H1 (cell line): Measurements from ENCODE around the gene FOLR1. TPM values are rescaled to one million over a fixed set of nuclear protein-coding genes. Genes with fewer than 3 reads are reported as not detected.

Experiments used
- CTCF ChIA-PET: fragments of 300-600 bp; sonication (Branson Sonifier 250); formaldehyde crosslinking; loops from one replicate; lab custom pipeline; 2021; ENCODE audit not compliant: partially characterized antibody; lab: Charles Lee
- POLR2A ChIA-PET: fragments of 300-600 bp; sonication (Branson Sonifier 250); formaldehyde crosslinking; loops from one replicate; lab custom pipeline; 2021; ENCODE audit warnings: inconsistent platforms; ENCODE audit not compliant: partially characterized antibody; lab: Charles Lee
- DNase-seq, 2 experiments: peaks; one replicate each; pipeline versions ENCODE4 v3.0.0 to v3.0.0-alpha.2; 2010 to 2022; ENCODE audit warnings: low spot score in 2 of 2, low read depth in 1 of 2, mixed read lengths in 1 of 2
- FAIRE-seq: peaks from 2 replicates; lab custom pipeline; 2011; peaks lifted over from hg19 to GRCh38; lab: Jason Lieb, UNC
- H2AFZ ChIP-seq: 2 replicates; pipeline ENCODE4 v1.8.1; 2012; ENCODE audit warnings: low read length, inconsistent platforms
- H2AK5ac ChIP-seq: 2 replicates; pipeline ENCODE4 v1.6.1; 2013; ENCODE audit warnings: low read depth, low read length
- H2BK120ac ChIP-seq: replicated peaks from 2 replicates; pipeline ENCODE3; 2013; ENCODE audit warnings: low read depth, low read length, inconsistent platforms
- H2BK12ac ChIP-seq: 2 replicates; pipeline ENCODE4 v1.6.1; 2013; ENCODE audit warnings: low read depth, low read length
- H2BK15ac ChIP-seq: 2 replicates; pipeline ENCODE4 v1.6.1; 2013; ENCODE audit warnings: low read length
- H2BK20ac ChIP-seq: 2 replicates; pipeline ENCODE4 v1.6.1; 2013; ENCODE audit warnings: low read length
- H2BK5ac ChIP-seq: 2 replicates; pipeline ENCODE4 v1.6.1; 2013; ENCODE audit warnings: low read depth, low read length
- H3K14ac ChIP-seq: 2 replicates; pipeline ENCODE4 v1.6.1; 2013; ENCODE audit warnings: inconsistent platforms; ENCODE audit not compliant: insufficient read length
- H3K18ac ChIP-seq: 2 replicates; pipeline ENCODE4 v1.6.1; 2013; ENCODE audit warnings: low read length; ENCODE audit errors: extremely low read depth
- H3K23ac ChIP-seq: 2 replicates; pipeline ENCODE4 v1.6.1; 2013; ENCODE audit warnings: inconsistent platforms; ENCODE audit not compliant: insufficient read length
- H3K23me2 ChIP-seq: 2 replicates; pipeline ENCODE4 v1.6.1; 2013; ENCODE audit warnings: low read depth, low read length
- H3K27ac ChIP-seq: 2 replicates; pipeline ENCODE4 v1.6.1; 2011; ENCODE audit warnings: low read depth, low read length, inconsistent platforms
- H3K27me3 ChIP-seq, 4 experiments: replicated peaks in 1 of 4; 1 replicate in 1 of 4; 2 replicates in 3 of 4; pipeline versions ENCODE4 v1.6.1 to v1.8.1; 2011 to 2013; ENCODE audit warnings: low read length in 3 of 4, mild to moderate bottlenecking in 3 of 4, inconsistent platforms in 2 of 4, mixed read lengths in 2 of 4, moderate library complexity in 1 of 4; ENCODE audit not compliant: control insufficient read depth in 3 of 4, insufficient read depth in 3 of 4; ENCODE audit errors: extremely low read depth in 1 of 4
- H3K36me3 ChIP-seq, 4 experiments: 2 replicates each; pipeline versions ENCODE4 v1.6.1 to v1.8.1; 2011 to 2013; ENCODE audit warnings: mild to moderate bottlenecking in 4 of 4, low read length in 3 of 4, moderate library complexity in 2 of 4, control low read depth in 1 of 4, inconsistent platforms in 1 of 4; ENCODE audit not compliant: insufficient read depth in 4 of 4, control insufficient read depth in 2 of 4
- H3K4ac ChIP-seq: replicated peaks from 2 replicates; pipeline ENCODE3; 2013; ENCODE audit warnings: low read length, low read depth, mixed read lengths, inconsistent platforms; ENCODE audit not compliant: insufficient read length
- H3K4me1 ChIP-seq, 4 experiments: replicated peaks in 1 of 4; 1 replicate in 1 of 4; 2 replicates in 3 of 4; pipeline versions ENCODE4 v1.6.1 to v1.8.1; 2011 to 2013; ENCODE audit warnings: low read length in 3 of 4, inconsistent platforms in 2 of 4, mixed read lengths in 1 of 4; ENCODE audit not compliant: insufficient read depth in 4 of 4, control insufficient read depth in 3 of 4
- H3K4me2 ChIP-seq, 2 experiments: 2 replicates each; pipeline versions ENCODE4 v1.6.1 to v1.8.1; 2011 to 2013; ENCODE audit warnings: low read depth in 2 of 2, low read length in 2 of 2, control low read depth in 1 of 2, inconsistent platforms in 1 of 2, mild to moderate bottlenecking in 1 of 2; ENCODE audit not compliant: insufficient read depth in 1 of 2
- H3K4me3 ChIP-seq, 4 experiments: fragments of 200-600, 300-600 bp in 1 of 4; sonication (generic), shearing (Covaris generic), sonication (Bioruptor Twin) in 1 of 4; 2 replicates each; pipeline versions ENCODE4 v1.5.1 to v1.8.1; 2011 to 2016; ENCODE audit warnings: low read length in 4 of 4, low read depth in 3 of 4, control low read depth in 2 of 4, inconsistent platforms in 2 of 4, mild to moderate bottlenecking in 2 of 4, mixed read lengths in 1 of 4, moderate library complexity in 1 of 4; ENCODE audit not compliant: insufficient read depth in 2 of 4; ENCODE audit errors: extremely low read depth in 1 of 4
- H3K56ac ChIP-seq: replicated peaks from 2 replicates; pipeline ENCODE3; 2013; ENCODE audit warnings: low read depth, mild to moderate bottlenecking, mixed read lengths, low read length, inconsistent platforms; ENCODE audit not compliant: insufficient read length
- H3K79me1 ChIP-seq: 2 replicates; pipeline ENCODE4 v1.6.1; 2013; ENCODE audit warnings: low read depth, low read length, control low read depth
- H3K79me2 ChIP-seq, 2 experiments: 2 replicates each; pipeline versions ENCODE4 v1.6.1 to v1.8.1; 2012 to 2013; ENCODE audit warnings: low read length in 2 of 2, mild to moderate bottlenecking in 2 of 2, inconsistent platforms in 1 of 2; ENCODE audit not compliant: insufficient read depth in 2 of 2, control insufficient read depth in 1 of 2
- H3K9ac ChIP-seq, 4 experiments: replicated peaks in 1 of 4; 1 replicate in 1 of 4; 2 replicates in 3 of 4; pipeline versions ENCODE4 v1.6.1 to v1.8.1; 2011 to 2013; ENCODE audit warnings: low read depth in 3 of 4, low read length in 3 of 4, control low read depth in 2 of 4, mild to moderate bottlenecking in 2 of 4, moderate library complexity in 2 of 4, inconsistent platforms in 1 of 4; ENCODE audit errors: extremely low read depth in 1 of 4
- H3K9me3 ChIP-seq, 2 experiments: 2 replicates each; pipeline versions ENCODE4 v1.6.1 to v1.8.1; 2012 to 2013; ENCODE audit warnings: mild to moderate bottlenecking in 2 of 2, moderate library complexity in 2 of 2, control low read depth in 1 of 2, inconsistent platforms in 1 of 2, low read depth in 1 of 2, low read length in 1 of 2, mixed read lengths in 1 of 2; ENCODE audit not compliant: insufficient read depth in 2 of 2
- H4K20me1 ChIP-seq, 2 experiments: replicated peaks in 1 of 2; 2 replicates each; pipeline versions ENCODE3 to v1.8.1; 2011 to 2013; ENCODE audit warnings: inconsistent platforms in 2 of 2, low read length in 2 of 2, mild to moderate bottlenecking in 1 of 2; ENCODE audit not compliant: insufficient read depth in 2 of 2, control insufficient read depth in 1 of 2
- H4K5ac ChIP-seq: 2 replicates; pipeline ENCODE4 v1.6.1; 2013; ENCODE audit warnings: low read length, low read depth, mixed read lengths, inconsistent platforms; ENCODE audit not compliant: insufficient read length
- H4K8ac ChIP-seq: 2 replicates; pipeline ENCODE4 v1.8.0; 2013; ENCODE audit warnings: mild to moderate bottlenecking, moderate library complexity, low read length, inconsistent platforms; ENCODE audit not compliant: insufficient read depth; ENCODE audit errors: extremely low read depth
- H4K91ac ChIP-seq: replicated peaks from 2 replicates; pipeline ENCODE3; 2013; ENCODE audit warnings: low read length, mixed read lengths, inconsistent platforms; ENCODE audit not compliant: insufficient read length
- BRCA1 ChIP-seq: IDR thresholded peaks from 2 replicates; pipeline ENCODE4 v1.6.1; 2012; ENCODE audit warnings: low read depth, low read length, improper control_type of control experiment
- HDAC2 ChIP-seq, 2 experiments: fragments of 300-600 bp in 1 of 2; sonication (generic) in 1 of 2; IDR thresholded peaks; 2 replicates each; pipeline ENCODE4 v1.6.1; 2011 to 2012; ENCODE audit warnings: low read depth in 2 of 2, low read length in 2 of 2, mild to moderate bottlenecking in 2 of 2, moderate library complexity in 2 of 2, borderline replicate concordance in 1 of 2, inconsistent platforms in 1 of 2
- NRF1 ChIP-seq: IDR thresholded peaks from 2 replicates; pipeline ENCODE4 v1.6.1; 2011; ENCODE audit warnings: mild to moderate bottlenecking, low read depth, low read length, improper control_type of control experiment
- RFX5 ChIP-seq: IDR thresholded peaks from 2 replicates; pipeline ENCODE4 v1.6.1; 2011; ENCODE audit warnings: low read depth, low read length, improper control_type of control experiment, borderline replicate concordance
- SIX5 ChIP-seq: IDR thresholded peaks from 2 replicates; pipeline ENCODE4 v1.6.1; 2011; ENCODE audit warnings: mild to moderate bottlenecking, low read depth, low read length
- SP1 ChIP-seq: IDR thresholded peaks from 2 replicates; pipeline ENCODE4 v1.6.1; 2011; ENCODE audit warnings: low read depth, low read length
- TCF12 ChIP-seq: IDR thresholded peaks from 2 replicates; pipeline ENCODE4 v1.6.1; 2011; ENCODE audit warnings: low read depth, mild to moderate bottlenecking, low read length
- TEAD4 ChIP-seq: IDR thresholded peaks from 2 replicates; pipeline ENCODE4 v1.6.1; 2012; ENCODE audit warnings: low read depth, low read length, inconsistent platforms, mixed read lengths
- YY1 ChIP-seq: IDR thresholded peaks from 2 replicates; pipeline ENCODE4 v1.6.1; 2011; ENCODE audit warnings: low read depth, mild to moderate bottlenecking, low read length
- WGBS, 2 experiments: shearing (Covaris generic) in 1 of 2; methylation state at CpG; one replicate each; pipeline versions ENCODE4 v1.1.6 to v1.1.7; 2013 to 2015; ENCODE audit warnings: low lambda C conversion rate in 2 of 2, mixed read lengths in 2 of 2, inconsistent platforms in 1 of 2, low coverage in 1 of 2, missing lambda C conversion rate in 1 of 2; ENCODE audit not compliant: insufficient replicate concordance in 2 of 2, insufficient coverage in 1 of 2, insufficient read length in 1 of 2; ENCODE audit errors: extremely low coverage in 1 of 2, missing lambda C conversion rate in 1 of 2; 5-methylcytosine and 5-hydroxymethylcytosine counted together
- polyA plus RNA-seq, 7 experiments: library from polyadenylated mRNA; depleted of rRNA in 3 of 7; stranded (reverse) in 5 of 7; unstranded in 2 of 7; fragments of >200 nt in 5 of 7; fragments of 200-250 nt in 2 of 7; gene quantifications; 1 replicate in 5 of 7; 2 replicates in 1 of 7; 4 replicates in 1 of 7; pipeline versions ENCODE4 v1.2.1 to v1.2.3, GENCODE V29; 2011 to 2013; ENCODE audit warnings: missing spikeins in 2 of 7, mixed read lengths in 2 of 7
- total RNA-seq: library from RNA; stranded (reverse); fragmentation: NEBNext Ultra II Directional; extraction: Animal tissue kit (Norgen Biotek cat#: 25700); gene quantifications from 2 replicates; pipeline ENCODE4 v1.2.1, GENCODE V29; 2021

Gene FOLR1
- total and polyA plus RNA-seq, 2 of the 8 experiments (the other 6 are each of a cell fraction or from before 2014, with no cell fraction given), result 1.3 TPM; not detected in 1

GRCh38 chr11:72242141-72242540 lies 50.2 kb downstream of the FOLR1 start:
- Histone ChIP-seq H3K36me3 (peaks cover 2 to 8% (median 4%) of the 10 kb centered on the region in 4 experiments; a peak in 3 of 8 replicates), H4K20me1 (peaks cover 6 to 11% of the 10 kb centered on the region in 2 experiments), H3K14ac (no peak overlapping the region), H3K23ac (no peak overlapping the region), H2BK15ac (no peak overlapping the region), H4K5ac (no peak overlapping the region), H3K79me2 (no peaks in the 10 kb centered on the region), H3K79me1 (no peaks in the 10 kb centered on the region), H3K9ac (no peak overlapping the region), H2AK5ac (no peak overlapping the region), H3K27me3 (peaks cover 70 to 86% (median 83%) of the 10 kb centered on the region in 4 experiments), H3K4me3 (no peak overlapping the region), H2BK120ac (no peak overlapping the region), H3K9me3 (no peaks in the 10 kb centered on the region; a peak in 1 of 4 replicates), H3K4me2 (no peak overlapping the region; a peak in 1 of 4 replicates), H2BK12ac (no peak overlapping the region), H3K4me1 (peaks cover 5 to 40% (median 24%) of the 10 kb centered on the region in 4 experiments), H3K56ac (no peak overlapping the region), H2AFZ (no peak overlapping the region), H2BK20ac (no peak overlapping the region), H3K18ac (no peak overlapping the region), H3K23me2 (peaks cover 20% of the 10 kb centered on the region; the same call in 1 of the 2 replicates), H2BK5ac (no peak overlapping the region), H4K91ac (no peak overlapping the region), H4K8ac (no peak overlapping the region), H3K27ac (no peak overlapping the region), H3K4ac (no peak overlapping the region)
- no peak for FAIRE-seq
- DNase-seq, result no peak
- ChIA-PET POLR2A (no interaction called here), CTCF (interaction anchor here (0.6 to 10.0 kb wide), 4 partner anchors 37 to 189 kb away, joined by 3 to 101 read pairs (median 3); partner anchors contain the start of gene CLPB)
- WGBS, 2 experiments, result 93% methylated on average over 2 of the region's 2 CpGs; no CpG with 5 or more reads in 1 of the 2 experiments
- TF ChIP-seq NRF1, result no peak
- no peak for TF ChIP-seq BRCA1
- no peak for TF ChIP-seq SIX5
- TF ChIP-seq TCF12, result no peak
- TF ChIP-seq YY1, result no peak
- no peak for TF ChIP-seq TEAD4
- TF ChIP-seq SP1, result no peak
- TF ChIP-seq HDAC2 (IDR thresholded peaks at IDR 0.05; ENCODE audit: borderline replicate concordance in 1 of 2, low read depth in 2 of 2, low read length in 2 of 2), result no peak
- no peak for TF ChIP-seq RFX5
